Measurements from ENCODE around the gene GAN.
"Not testable (repeated sequence)": the region's sequence is repeated elsewhere in the genome, so short reads cannot be mapped to it uniquely, and the experiment has no call there.

Gene GAN

DNA sequence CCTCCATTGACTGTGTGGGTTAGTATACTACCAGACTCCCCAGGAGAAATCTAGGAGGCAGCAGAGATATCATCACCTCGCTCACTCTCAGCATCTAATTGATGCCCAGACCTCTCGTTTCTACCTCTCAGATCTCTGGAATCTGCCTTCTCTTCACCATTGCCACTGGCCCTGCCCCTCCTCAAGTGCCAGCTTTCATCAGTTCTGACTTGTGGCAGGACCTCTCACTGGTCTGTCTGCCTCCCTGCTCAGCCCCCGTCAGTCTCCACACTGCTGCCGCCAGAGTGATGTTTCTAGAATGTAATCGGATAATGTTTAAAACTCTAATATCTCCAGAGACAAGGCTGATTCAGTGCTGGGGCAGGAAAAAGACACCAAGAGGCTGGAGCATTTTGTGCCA lies 15.2 kb downstream of the GAN start:
- FAIRE-seq (no peak), DNase-seq (ENCODE audit: insufficient read length, low spot score) (no peak)
- TF ChIP-seq CTCF (IDR thresholded peaks at IDR 0.05; ENCODE audit: insufficient read depth, missing control alignments): no peak

DNA sequence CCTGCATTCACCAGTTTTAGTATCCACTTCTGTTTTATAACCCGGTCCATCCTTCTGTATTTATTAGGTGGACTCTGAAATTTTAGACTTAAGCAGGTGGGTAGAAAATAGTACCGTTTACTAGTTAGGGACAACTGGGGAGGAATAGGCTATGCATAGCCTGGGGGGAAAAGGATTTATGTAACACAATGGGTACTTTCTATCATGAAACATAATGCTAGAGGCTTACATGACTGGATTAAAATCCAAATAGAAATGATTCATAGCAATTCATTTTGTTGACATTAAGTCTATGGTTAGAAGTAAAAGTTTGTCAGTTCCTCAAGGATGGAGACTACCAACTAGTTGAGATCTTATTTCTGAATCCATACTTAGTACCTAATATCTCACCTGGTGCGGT lies 18.6 kb downstream of the GAN start:
- TF ChIP-seq CTCF (IDR thresholded peaks at IDR 0.05; ENCODE audit: insufficient read depth, missing control alignments): no peak

DNA sequence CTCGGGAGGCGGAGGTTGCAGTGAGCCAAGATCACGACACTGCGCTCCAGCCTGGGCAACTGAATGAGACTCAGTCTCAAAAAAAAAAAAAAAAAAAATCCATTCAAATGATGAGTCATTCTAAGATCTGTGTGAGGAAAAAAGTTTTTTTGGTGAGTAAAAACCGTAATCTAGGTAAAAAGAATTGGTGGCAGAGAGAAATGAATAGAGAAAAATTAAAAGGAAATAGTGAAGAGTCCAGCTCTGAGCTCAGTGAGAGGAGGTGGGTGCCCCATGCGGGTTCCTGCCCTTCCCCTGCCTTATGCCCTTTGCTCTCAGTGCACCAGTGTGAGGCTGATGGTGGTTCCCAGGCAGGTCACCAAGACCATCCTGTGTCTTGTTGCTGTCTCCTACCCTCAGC lies 20.9 kb downstream of the GAN start:
- no peak for DNase-seq (ENCODE audit: insufficient read length, low spot score)
- TF ChIP-seq CTCF (IDR thresholded peaks at IDR 0.05; ENCODE audit: insufficient read depth, missing control alignments): no peak
- FAIRE-seq: no peak

More for the DNA sequence above, 18.6 kb downstream of the GAN start:
- no peak for DNase-seq (ENCODE audit: insufficient read length, low spot score)
- FAIRE-seq: no peak

GRCh38 chr16:81337097-81337496 lies 22.3 kb downstream of the GAN start:
- FAIRE-seq (no peak), DNase-seq (ENCODE audit: insufficient read length, low spot score) (no peak)
- TF ChIP-seq CTCF (IDR thresholded peaks at IDR 0.05; ENCODE audit: insufficient read depth, missing control alignments): no peak

DNA sequence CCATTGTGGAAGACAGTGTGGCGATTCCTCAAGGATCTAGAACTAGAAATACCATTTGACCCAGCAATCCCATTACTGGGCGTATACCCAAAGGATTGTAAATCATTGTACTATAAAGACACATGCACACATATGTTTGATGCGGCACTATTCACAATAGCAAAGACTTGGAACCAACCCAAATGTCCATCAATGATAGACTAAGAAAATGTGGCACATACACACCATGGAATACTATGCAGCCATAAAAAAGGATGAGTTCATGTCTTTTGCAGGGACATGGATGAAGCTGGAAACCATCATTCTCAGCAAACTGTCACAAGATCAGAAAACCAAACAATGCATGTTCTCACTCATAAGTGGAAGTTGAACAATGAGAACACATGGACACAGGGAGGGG lies 30.4 kb downstream of the GAN start:
- not testable (repeated sequence) for DNase-seq (ENCODE audit: insufficient read length, low spot score); FAIRE-seq

- TF ChIP-seq CTCF (IDR thresholded peaks at IDR 0.05; ENCODE audit: insufficient read depth, missing control alignments): no peak
- DNase-seq (ENCODE audit: insufficient read length, low spot score): no peak
- no peak for FAIRE-seq
These were observed 32.7 kb downstream of the GAN start for GRCh38 chr16:81347425-81347824.

DNA sequence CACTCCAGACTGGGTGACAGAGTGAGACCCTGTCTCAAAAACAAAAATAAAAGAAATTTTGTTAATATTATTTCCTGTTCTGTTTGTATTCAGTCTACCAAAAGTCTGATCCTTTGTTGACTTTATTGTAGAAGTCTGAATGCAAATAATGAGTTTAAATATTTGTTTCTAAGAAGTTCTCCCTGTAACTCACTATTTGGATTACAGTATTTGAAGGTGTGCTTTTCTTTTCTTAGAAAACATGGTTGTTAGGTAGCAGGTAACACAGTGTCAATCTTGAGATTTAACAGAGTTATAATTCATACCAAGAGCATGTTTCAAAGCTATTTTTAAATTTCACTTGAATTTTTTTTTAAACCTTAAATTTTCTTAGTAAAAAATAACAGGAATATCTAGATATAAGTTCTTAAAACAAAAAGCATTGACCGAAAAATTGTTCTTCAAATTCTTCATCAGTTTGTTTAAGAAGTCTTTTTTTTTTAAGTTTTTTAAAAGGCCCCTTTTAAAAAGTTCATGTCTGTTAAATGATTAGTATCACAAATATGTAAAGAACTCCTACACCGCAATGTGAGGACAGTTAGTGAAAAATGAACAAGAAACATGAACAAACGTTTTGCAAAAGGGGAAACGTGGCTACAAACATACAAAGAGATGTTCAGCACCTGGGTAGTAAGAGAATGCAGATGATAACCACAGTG lies 35.0 kb downstream of the GAN start:
- DNase-seq (ENCODE audit: insufficient read length, low spot score): no peak
- no peak for FAIRE-seq
- TF ChIP-seq CTCF (IDR thresholded peaks at IDR 0.05; ENCODE audit: insufficient read depth, missing control alignments): no peak

GRCh38 chr16:81350306-81350615 lies 35.5 kb downstream of the GAN start:
- no peak for FAIRE-seq
- DNase-seq (ENCODE audit: insufficient read length, low spot score): no peak
- peak; percentile 11 for TF ChIP-seq CTCF (IDR thresholded peaks at IDR 0.05; ENCODE audit: insufficient read depth, missing control alignments)
